NCI-H1092 treated with DMSO at 0.1 percent for 48 hours (cell line): Measurements from ENCODE around the gene ATP10D.
"Not testable (repeated sequence)": the region's sequence is repeated elsewhere in the genome, so short reads cannot be mapped to it uniquely, and the experiment has no call there.

Source experiments
- DNase-seq: peaks from one replicate; lab custom pipeline; 2025; lab: John Stamatoyannopoulos, UW

ATP10D gene

DNA sequence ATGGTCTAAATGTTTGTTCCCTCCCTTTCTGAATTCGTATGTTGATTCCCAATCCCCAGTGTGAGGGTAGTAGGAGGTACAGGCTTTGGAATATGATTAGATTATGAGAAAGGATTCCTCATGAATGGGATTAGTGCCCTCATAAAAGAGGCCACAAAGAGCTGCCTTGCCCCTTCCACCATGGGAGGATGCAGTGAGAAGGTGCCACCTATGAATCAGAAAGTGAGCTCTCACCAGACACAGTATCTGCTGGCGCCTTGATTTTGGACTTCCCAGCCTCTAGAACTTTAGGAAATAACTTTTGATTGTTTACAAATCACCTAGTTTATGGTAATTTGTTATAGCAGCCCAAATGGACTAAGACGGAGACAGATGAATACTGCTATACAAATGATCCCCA, 3.6 kb downstream of the ATP10D start:
- no peak for DNase-seq

DNA sequence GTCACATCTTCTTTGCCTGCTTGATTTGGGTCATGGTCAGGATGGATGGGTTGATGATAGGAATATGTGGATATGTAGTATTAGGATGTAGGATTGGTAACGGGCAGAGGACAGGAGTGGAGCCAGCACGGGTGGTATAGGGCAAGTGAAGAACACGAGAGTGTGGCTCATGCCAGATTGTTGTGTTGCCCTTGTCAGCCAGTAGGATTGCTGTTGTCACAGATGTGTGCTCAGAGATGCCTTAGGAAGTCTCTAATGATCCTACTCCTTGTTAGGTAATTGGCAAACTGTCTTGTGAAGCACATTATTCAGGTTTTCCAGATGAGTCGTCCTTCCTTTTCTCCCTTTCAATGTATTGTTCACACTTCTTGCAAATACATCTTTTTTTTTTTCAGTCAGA, 5.5 kb downstream of the ATP10D start:
- DNase-seq = no peak

DNA sequence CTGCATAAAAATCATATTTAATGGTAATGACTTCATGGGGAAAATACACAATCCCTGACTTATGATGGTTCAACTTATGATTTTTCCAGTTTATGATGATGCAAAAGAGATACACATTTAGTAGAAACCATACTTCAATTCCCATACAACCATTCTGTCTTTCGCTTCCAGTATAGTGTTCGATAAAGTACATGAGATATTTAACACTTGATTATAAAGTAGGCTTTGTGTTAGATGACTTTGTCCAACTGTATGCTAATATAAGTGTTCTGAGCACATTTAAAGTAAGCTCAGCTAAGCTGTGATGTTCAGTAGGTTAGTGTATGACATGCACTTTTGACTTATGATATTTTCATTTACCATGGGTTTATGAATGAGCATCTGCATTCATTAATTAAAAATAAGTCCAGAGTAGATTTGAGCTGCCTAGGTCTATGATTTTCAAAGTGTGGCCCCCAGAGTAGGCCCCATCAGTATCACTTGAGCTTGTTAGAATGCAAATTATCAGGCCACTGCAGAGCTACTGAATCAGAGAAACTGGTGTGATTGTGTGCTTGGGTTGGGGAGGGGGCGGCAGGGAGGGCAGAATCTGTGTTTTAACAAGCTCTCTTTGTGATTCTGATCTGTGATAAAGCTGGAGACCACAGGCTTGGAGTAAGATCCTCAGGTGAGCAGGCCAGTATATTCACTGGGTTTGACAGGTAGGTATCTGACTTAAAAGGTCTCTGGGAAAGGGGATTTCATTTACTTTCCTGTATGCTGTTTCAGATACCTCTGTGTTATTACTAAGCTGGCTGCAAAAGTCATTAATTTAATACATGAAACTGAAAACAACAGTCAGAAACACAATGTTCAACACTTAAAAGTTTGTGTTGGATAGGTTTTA, 8.4 kb downstream of the ATP10D start:
- no peak for DNase-seq

DNA sequence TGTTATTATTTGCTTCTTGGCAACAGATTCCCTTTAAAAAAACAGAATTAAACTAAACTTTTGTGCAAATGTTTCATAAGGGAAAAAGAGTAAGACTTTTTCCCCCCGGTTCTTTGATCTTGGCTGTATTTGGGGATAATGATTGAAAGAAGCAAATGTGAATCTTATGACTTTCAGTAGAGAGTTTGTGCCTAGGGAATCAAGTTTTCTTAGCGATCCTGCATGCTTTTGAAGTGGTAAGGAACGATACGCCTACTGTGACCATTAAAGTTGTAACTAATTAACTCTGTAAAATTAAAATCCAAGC, 9.0 kb downstream of the ATP10D start:
- DNase-seq = no peak

GRCh38 chr4:47498899-47499298, 13.8 kb downstream of the ATP10D start:
- no peak for DNase-seq

DNA sequence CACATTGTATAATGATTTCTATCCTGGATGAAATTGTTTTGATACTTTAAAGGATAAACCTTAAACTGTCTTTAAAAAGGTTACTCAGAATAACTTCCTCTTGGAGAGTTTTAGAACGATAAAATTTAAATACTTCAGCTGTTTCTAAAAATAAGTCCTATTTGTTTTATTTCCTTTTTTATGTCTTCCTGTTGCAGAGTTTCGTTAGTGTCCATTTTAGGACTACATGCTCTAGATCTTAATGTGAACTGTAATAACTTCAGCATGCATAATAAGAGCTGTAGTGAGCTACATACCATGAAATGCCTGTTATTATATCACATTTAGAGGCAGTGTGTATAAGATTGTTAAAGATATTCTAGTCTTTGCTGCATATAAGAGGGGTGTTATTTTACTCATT, 14.6 kb downstream of the ATP10D start:
- DNase-seq = no peak

DNA sequence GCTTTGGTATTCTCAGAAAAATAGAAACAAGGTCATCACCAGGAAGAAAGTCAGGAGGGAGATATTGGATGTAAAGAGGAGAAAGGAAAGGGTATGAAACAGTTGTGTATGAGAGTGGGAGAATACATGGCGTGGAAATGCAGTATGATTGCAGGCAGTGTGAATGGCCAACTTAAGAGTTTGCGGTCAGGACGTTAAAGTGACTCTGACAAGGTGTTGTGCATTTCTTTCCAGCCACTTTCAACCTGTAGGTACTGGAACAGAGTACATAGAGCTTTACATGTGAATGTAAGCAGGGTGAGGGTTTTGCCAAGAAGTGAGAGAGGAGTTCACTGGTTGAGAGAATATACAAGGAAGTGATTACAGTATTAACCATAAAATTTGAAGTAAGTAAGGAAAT, 15.7 kb downstream of the ATP10D start:
- no peak for DNase-seq

DNA sequence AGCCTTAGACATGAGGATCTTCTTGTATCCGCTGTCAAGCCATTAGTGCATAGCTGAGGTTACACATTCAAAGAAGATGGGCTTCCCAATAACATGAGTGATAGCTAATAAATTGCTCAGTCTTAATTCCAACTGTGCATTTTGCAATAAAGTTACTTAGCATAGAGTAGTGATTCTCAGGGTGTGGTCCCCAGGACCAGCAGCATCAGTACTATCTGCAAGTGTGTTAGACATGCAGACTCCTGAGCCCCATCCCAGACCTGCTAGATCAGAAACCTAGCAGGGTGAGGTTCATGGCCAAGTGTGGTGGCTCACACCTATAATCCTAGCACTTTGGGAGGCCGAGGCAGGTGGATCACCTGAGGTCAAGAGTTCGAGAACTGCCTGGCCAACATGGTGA, 20.1 kb downstream of the ATP10D start:
- DNase-seq = no peak

- DNase-seq = no peak
These were observed 20.6 kb downstream of the ATP10D start for GRCh38 chr4:47505666-47506065.

- DNase-seq = no peak
These were observed 25.6 kb downstream of the ATP10D start for GRCh38 chr4:47510506-47511143.

DNA sequence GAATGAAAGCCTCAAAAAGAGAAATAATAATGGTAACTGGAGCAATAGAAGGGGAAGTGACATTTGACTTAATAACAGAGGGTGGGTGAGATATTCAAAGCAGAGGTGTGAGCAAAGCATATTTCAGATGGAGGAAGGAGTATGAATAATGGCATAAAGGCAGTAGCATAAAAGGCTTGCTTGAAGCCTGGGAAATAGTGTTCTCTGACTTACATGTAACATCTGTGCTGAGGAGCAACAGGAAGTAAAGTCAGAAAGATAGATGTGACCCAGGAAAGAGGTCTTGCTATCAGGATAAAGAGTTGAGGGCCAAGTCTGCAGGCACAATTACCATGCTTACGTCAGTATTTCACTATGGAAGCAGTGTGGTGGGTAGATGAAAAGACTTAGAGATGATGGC, 28.4 kb downstream of the ATP10D start:
- no peak for DNase-seq

DNA sequence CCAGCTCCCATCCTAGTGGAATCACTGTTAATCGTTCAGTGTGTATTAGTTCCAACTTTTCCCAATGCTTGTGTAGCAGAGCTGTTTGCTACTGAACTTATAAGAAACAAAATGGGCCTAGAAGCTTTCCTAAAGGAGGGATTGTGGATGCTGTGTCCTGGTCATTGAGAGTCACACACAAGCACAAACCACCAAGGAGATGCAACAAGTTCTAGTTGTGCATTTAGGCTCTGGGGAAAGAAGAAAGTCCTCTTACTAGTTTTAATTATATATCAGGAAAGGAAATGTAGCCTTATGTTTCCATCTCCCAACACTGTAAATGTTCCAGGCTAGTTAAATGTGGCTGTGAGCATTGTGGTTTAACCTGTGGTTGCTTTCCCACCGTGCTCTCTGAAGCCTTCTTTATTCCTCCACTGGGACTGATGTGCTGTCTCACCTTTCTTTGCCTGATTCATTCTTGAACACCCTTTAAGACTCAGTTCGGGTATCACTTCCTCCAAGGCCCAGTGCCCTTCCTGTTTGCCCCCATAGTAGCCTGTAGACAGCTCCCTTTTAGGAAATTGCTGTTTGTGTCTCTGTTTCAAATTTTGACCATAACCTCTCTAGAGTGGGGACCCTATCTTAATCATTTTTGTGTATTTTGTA, 34.3 kb downstream of the ATP10D start:
- DNase-seq = no peak

GRCh38 chr4:47525154-47525819, 40.2 kb downstream of the ATP10D start:
- DNase-seq = no peak

- DNase-seq = no peak
These were observed 41.2 kb downstream of the ATP10D start for GRCh38 chr4:47526281-47526680.

- not testable (repeated sequence) for DNase-seq
These were observed 43.6 kb downstream of the ATP10D start for GRCh38 chr4:47528646-47529045.

DNA sequence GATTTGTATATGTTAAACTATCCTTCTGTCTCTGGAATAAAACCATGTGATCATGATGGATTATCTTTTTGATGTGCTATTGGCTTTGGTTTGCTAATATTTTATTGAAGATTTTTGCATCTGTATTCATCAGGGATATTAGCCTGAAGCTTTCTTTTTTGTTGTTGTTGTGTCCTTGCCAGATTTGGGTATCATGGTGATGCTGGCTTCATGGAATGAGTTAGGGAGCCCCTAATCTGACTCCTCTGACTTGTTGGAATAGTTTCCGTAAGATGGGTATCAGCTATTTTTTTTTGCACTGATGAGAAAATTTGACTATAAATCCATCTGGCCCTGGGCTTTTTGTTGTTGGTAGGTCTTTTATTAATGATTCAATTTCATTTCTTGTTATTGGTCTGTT, 45.7 kb downstream of the ATP10D start:
- DNase-seq = no peak

DNA sequence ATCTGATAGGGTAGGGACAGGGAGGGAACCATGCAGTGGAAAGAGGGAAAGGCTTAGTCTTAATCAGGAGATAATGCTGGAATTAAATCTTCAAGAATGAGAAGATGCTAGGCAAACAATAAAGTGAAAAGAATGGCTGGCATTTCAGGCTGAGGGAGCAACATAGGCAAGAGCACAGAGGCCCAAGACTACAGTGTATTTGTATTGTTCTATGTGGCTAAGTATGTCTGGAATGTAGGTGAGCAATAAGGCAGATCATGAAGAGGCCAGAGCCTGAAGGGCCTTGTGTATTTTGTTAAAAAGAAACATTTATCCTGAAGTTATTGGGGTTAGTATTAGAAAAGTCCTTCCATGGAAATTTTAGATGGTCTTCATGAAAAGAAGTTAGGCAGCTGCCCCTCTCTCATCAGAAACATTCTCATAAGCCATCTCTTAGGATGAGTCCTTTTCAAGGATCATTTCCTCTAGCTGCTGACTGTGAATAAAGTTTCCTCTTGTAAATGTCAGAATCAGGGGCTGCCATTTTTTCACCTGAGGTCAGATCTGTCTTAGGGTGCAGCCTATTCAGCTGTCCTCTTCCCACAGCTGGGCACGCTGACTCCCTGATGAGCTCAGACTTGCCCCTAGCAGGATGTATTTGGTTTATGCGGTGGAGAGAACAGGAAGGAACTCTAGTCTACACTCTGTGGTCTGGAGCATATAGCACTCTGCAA, 46.3 kb downstream of the ATP10D start:
- no peak for DNase-seq

GRCh38 chr4:47531954-47532321, 46.9 kb downstream of the ATP10D start:
- no peak for DNase-seq

GRCh38 chr4:47532658-47533057, 47.6 kb downstream of the ATP10D start:
- no peak for DNase-seq

- no peak for DNase-seq
These were observed 48.7 kb downstream of the ATP10D start for GRCh38 chr4:47533689-47534347.

- DNase-seq = no peak
These were observed 49.7 kb downstream of the ATP10D start for GRCh38 chr4:47534772-47535171.
